ENCODE measurements around the gene RPH3AL.

Gene RPH3AL

DNA sequence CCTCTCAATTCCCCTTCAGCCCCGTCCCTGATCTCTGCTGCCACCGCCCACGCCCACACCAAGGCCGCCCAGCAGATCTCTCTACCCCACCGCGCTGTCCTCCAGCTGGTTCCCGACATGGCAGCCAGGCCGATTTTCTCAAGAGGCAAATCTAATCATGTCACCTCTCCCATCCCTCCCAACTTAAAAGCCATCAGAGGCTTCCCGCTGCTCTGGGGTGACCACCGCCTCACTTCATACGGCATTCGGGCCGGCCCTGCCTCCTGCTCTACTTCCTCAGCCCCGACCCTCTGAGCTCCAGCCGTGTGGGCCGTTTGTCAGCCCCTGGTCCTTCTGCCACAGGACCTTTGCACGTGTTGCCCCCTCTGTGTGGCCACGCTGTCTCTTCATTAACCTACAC, 63.2 kb downstream of the RPH3AL start:
- DNase-seq (ENCODE audit: insufficient read length) (no peak), FAIRE-seq (no peak)
- TF ChIP-seq POLR2AphosphoS5 (IDR thresholded peaks at IDR 0.05; ENCODE audit: low read depth, low read length) (no peak), POLR2A (IDR thresholded peaks at IDR 0.05; ENCODE audit: low read depth, low read length) (no peak), TAF1 (IDR thresholded peaks at IDR 0.05; ENCODE audit: borderline replicate concordance, low read depth, low read length) (no peak)

DNA sequence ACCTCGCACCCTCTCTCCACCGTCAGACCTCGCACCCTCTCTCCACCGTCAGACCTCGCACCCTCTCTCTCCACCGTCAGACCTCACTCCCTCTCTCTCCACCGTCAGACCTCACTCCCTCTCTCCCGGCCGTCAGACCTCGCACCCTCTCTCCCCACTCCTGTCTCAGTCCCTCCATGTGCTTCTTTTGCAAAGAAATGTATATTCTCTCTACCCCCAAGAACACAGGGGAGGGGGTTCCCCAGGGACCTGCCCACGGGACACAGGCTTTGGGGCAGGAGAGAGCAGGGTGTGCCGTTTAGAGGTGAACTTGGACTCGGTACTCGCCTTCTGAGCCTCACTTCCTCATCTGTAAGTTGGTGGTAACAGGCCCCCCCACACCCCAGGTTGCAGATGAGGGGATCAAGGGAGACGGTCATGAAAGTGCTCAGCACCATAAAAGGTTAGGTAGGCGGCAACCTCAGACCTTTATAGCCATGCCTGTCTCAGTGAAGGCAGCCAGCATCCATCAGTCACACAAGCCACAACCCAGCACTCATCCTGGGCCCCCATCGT, 63.7 kb downstream of the RPH3AL start:
- TF ChIP-seq POLR2AphosphoS5 (IDR thresholded peaks at IDR 0.05; ENCODE audit: low read depth, low read length) (no peak), POLR2A (IDR thresholded peaks at IDR 0.05; ENCODE audit: low read depth, low read length) (no peak)
- FAIRE-seq = no peak
- DNase-seq (ENCODE audit: insufficient read length) = no peak

DNA sequence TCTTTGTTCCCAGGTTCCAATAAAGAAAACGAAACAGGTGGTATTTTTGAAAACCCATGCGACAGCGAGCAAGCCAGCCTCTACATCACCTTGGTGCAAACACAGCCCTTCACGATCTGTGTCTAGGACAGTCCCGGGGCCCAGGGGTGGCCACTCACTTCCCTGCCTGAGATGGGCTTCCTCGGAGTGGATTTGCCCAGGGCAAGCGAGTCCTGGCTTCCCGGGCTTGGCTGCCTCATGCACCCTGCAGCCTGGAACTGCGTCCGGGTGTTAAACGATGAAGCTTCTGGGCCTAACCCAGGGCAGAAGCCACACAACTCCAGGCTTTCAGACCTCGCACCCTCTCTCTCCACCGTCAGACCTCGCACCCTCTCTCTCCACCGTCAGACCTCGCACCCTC, 66.0 kb downstream of the RPH3AL start:
- TF ChIP-seq POLR2AphosphoS5 (IDR thresholded peaks at IDR 0.05; ENCODE audit: low read depth, low read length) (no peak), POLR2A (IDR thresholded peaks at IDR 0.05; ENCODE audit: low read depth, low read length) (no peak)
- DNase-seq (ENCODE audit: insufficient read length) (no peak), FAIRE-seq (no peak)

DNA sequence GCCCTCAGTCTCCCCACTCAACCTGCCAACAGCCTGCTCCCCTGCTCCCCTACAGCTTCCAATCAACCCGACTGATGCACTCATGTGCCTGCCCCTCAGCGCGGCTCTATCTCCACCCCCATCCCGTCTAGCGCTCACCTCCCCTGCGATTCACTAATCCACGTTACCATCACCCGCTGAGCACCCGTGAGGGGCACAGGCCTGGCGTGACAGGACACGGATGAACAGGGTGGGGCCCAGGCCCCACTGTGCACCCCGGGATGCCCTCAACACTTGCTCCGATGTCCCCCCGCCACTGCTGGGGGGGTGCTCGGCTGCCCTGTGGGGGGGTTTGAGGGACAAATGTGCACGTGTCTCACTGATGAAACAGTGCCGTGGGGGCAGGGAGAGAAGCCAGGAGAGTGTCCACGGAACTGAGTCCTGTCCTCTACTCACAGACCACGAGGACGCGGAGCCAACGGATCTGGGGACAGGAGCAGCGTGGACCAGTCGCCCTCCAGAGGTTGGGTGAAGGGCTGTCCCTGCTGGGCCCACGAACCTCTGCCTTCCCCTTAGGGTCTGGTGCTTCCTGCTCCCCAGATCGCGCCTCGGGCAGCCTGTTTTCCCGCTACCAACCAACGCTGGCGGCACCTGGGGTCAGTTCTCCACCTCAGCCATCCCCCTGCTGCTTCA, 66.7 kb downstream of the RPH3AL start:
- no peak for DNase-seq (ENCODE audit: insufficient read length)
- TF ChIP-seq POLR2A (IDR thresholded peaks at IDR 0.05; ENCODE audit: low read depth, low read length) (no peak), TAF1 (IDR thresholded peaks at IDR 0.05; ENCODE audit: borderline replicate concordance, low read depth, low read length) (no peak), POLR2AphosphoS5 (IDR thresholded peaks at IDR 0.05; ENCODE audit: low read depth, low read length) (no peak)
- no peak for FAIRE-seq

DNA sequence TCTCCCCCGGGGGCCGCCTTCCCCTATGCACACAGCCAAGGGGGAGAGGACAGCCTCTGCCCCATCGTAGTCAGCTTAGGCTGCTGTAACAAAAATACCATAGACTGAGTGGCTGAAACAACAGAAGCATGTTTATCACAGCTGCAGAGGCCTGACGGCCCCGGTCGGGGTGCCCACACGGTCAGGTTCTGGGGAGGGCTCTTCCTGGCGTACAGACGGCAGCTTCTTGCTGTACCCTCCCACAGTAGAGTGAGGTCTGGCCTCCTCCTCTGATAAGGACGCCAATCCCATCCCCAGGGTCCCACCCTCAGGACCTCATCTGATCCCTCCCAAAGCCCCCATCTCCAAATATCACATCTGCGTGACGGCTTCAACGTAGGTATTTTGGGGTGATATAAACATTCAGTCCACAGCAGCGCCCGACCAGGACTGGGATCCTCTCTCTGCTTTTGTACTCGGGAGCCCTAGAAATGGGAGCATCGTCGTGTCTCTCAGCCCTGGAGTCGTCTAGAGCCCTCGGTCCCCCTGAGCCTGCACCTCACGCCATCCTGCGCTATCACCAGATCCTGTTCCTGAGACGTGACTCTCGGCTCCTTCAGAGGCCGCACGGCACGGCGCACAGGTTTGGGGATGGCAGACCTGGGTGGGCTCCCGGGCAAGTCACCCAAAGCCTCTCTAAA, 67.8 kb downstream of the RPH3AL start:
- FAIRE-seq (no peak), DNase-seq (ENCODE audit: insufficient read length) (no peak)
- TF ChIP-seq POLR2AphosphoS5 (IDR thresholded peaks at IDR 0.05; ENCODE audit: low read depth, low read length) (no peak), POLR2A (IDR thresholded peaks at IDR 0.05; ENCODE audit: low read depth, low read length) (no peak), TAF1 (IDR thresholded peaks at IDR 0.05; ENCODE audit: borderline replicate concordance, low read depth, low read length) (no peak)

DNA sequence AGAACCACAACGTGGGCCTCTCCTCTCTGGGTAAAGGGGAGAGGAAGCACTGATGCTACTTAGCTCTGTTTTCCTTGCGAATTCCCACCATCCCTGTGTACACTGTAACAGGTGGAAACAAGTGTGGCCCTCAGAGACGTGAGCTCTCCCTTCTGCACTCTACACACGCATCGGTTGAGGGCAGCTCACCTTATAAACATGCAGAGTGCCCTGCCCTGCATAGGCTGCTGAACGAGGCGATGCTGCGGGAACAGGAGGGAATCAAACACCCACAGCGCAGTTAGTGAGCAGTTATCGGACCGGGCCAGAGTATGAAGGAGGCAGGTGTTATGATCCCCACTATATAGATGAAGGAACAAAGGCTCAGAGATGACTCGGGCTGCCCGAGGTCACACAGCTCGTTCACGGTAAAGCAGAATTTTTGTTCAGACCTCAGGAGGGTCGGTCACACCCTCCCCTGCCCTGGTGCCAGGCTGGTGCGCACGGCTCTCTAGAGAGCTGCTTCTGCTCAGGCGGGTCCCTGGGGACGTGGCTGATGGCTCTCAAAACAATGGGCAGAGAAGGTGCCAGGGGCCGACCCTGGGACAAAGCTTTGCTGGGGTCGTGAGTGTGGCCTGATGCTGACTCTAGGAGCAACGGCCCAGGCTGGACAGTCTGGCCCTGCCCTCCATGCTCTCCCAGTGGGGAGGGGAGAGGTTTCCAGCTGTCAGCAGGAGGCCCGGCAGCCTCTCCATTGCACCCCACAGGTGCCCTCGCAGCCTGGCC, 68.5 kb downstream of the RPH3AL start:
- DNase-seq (ENCODE audit: insufficient read length) = no peak
- TF ChIP-seq TAF1 (IDR thresholded peaks at IDR 0.05; ENCODE audit: borderline replicate concordance, low read depth, low read length) (no peak), POLR2AphosphoS5 (IDR thresholded peaks at IDR 0.05; ENCODE audit: low read depth, low read length) (no peak), POLR2A (IDR thresholded peaks at IDR 0.05; ENCODE audit: low read depth, low read length) (no peak)
- no peak for FAIRE-seq

DNA sequence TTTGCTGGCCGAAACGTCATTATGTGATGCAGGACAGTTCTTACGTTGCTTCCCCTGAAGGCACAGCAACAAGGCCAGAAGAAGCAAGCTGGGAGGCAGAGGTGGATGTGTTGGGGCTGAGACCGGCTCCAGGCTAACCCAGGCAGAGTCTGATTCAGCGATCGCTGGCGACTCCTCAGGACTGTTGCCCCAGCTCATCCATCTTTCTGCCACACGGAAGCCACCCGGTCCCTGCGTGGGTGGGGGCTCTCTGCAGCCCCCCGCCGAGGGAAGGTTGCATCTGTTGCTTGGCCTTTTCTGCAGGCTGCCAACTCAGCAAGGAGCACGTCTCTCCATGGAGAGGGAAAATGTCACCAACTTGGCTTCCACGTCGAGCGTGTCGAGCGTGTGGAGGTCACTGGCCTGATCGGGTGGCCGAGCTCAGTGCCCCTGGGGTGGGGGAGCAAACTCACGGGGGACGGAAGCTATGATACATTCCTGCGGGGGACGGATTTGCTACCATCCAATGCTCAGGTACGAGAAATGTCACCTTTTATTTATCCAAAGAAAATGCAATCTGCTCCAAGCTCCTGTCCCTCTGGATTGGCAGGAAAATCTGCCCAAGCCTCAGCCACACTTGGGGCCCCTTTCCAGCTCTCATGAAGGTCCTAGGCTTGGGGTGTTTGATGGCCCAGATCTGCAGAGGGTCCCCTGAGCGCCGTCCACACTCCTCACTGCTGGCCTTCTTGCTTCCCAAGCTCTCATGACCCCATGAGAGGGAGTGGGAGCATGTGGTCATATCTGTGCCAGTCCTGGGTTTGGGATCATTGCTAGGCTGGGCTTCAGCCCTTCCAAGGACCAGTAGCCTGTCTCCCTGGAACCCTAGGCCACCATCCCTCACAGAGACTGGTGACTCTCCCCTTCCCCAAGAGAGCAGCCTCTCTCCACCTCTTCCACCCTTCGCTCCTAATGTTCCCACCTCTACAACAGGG, 69.4 kb downstream of the RPH3AL start:
- FAIRE-seq (no peak), DNase-seq (ENCODE audit: insufficient read length) (no peak)
- TF ChIP-seq POLR2AphosphoS5 (IDR thresholded peaks at IDR 0.05; ENCODE audit: low read depth, low read length) = no peak
- TF ChIP-seq TAF1 (IDR thresholded peaks at IDR 0.05; ENCODE audit: borderline replicate concordance, low read depth, low read length) = no peak
- TF ChIP-seq POLR2A (IDR thresholded peaks at IDR 0.05; ENCODE audit: low read depth, low read length) = no peak

DNA sequence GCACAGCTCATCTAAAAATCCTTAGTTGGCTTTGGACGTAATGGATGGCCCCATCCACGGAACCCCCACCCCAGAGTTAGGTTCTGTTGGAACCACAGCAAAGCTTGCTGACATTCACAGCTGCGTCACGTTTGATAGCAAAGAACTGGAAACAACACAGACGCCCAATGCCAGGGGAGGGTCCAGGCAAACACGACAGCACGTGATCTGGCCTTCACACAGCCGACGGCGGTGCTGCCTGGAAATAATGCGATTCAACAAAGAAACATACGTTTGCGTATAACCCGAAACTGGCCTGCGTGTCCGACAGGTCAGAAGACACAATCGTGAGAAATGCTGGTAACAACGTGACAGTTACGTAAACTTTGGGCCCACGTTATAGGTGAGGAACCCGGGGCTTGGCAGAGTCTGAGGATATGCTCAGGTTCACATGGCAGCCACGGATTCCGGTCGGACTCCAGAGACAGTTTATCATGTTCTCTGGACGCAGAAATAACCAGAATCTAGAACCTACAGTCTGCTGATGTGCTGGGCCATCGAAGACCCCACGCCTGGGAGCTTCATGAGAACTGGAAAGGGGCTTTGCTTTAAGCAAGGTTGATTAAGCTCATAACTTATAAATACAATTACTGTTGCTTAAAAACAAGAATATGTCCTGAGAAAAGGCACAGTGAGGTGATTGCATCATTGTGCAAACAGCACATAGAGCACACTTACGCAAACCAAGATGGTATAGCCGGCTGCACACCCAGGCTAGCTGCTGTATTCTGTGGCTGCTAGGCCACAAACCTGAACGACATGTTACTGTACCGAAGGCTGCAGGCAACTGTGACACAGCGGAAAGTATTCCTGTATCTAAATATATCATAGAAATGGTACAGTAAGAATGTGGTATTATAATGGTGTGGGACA, 70.4 kb downstream of the RPH3AL start:
- TF ChIP-seq TAF1 (IDR thresholded peaks at IDR 0.05; ENCODE audit: borderline replicate concordance, low read depth, low read length) (no peak), POLR2A (IDR thresholded peaks at IDR 0.05; ENCODE audit: low read depth, low read length) (no peak), POLR2AphosphoS5 (IDR thresholded peaks at IDR 0.05; ENCODE audit: low read depth, low read length) (no peak)
- DNase-seq (ENCODE audit: insufficient read length) (no peak), FAIRE-seq (no peak)

DNA sequence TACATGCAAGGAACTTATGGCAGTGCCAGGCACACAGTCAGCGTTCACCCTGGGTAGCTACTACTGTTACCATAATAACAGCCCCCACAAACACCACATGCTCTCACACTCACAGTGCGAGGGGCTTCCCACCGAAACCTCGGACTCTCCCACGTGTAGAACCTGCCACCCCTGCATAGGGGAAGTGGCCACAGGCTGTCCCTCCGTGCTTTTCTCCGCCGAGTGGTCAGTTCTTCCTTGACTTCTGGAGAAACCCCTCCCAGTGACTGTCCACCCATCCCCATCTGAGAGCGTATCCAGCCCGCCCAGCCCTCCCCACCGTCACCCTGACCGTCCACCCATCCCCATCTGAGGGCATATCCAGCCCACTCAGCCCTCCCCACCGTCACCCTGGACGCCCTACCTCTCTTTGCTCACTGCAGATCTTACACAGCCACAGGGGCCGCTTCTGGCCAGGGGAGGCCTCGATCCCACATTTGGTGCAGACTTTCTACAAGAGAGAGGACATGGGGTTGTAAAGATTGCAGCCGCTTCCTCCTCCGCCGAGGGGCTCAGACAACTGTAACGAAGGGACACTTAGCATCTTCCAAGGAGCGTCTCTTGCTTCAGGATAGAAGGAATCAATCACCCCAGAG, 71.1 kb downstream of the RPH3AL start:
- FAIRE-seq = no peak
- DNase-seq (ENCODE audit: insufficient read length) = no peak
- TF ChIP-seq TAF1 (IDR thresholded peaks at IDR 0.05; ENCODE audit: borderline replicate concordance, low read depth, low read length) (no peak), POLR2A (IDR thresholded peaks at IDR 0.05; ENCODE audit: low read depth, low read length) (no peak), POLR2AphosphoS5 (IDR thresholded peaks at IDR 0.05; ENCODE audit: low read depth, low read length) (no peak)

Data from GM12892 (cell line).